HEK293 (cell line): Measurements from ENCODE around the gene RBM14.

Source experiments
- CTCF ChIA-PET: fragments of 350-600 bp; formaldehyde crosslinking; extraction: SDS; loops from one replicate; lab custom pipeline; 2021; ENCODE audit warnings: antibody characterized with exemption; lab: Yijun Ruan, JAX
- POLR2A ChIA-PET: fragments of 300-600 bp; formaldehyde crosslinking; extraction: SDS; loops from one replicate; lab custom pipeline; 2020; ENCODE audit warnings: antibody characterized with exemption, inconsistent platforms; lab: Yijun Ruan, JAX
- H3K27ac ChIP-seq: fragments of 200-500 bp; sonication (Bioruptor generic); 2 replicates; pipeline ENCODE4 v1.5.1; 2014; ENCODE audit warnings: low read depth, low read length, control low read depth, inconsistent platforms; ENCODE audit errors: extremely low read depth
- H3K36me3 ChIP-seq, 2 experiments: fragments of 200-500 bp in 1 of 2; sonication (Bioruptor generic) in 1 of 2; 1 replicate in 1 of 2; 2 replicates in 1 of 2; pipeline ENCODE4 v1.5.1; 2014 to 2017; ENCODE audit warnings: inconsistent platforms in 2 of 2, low read length in 2 of 2; ENCODE audit not compliant: control insufficient read depth in 2 of 2, insufficient read depth in 1 of 2
- H3K4me1 ChIP-seq: fragments of 200-500 bp; sonication (Bioruptor generic); 2 replicates; pipeline ENCODE4 v1.5.1; 2014; ENCODE audit warnings: mild to moderate bottlenecking, low read length, inconsistent platforms; ENCODE audit not compliant: control insufficient read depth, insufficient read depth
- H3K4me3 ChIP-seq: 2 replicates; pipeline ENCODE4 v1.5.1; 2011; ENCODE audit warnings: low read depth, mild to moderate bottlenecking, control low read depth, low read length, moderate library complexity
- H3K9me3 ChIP-seq: fragments of 200-500 bp; sonication (Bioruptor generic); 2 replicates; pipeline ENCODE4 v1.5.1; 2014; ENCODE audit warnings: low read depth, low read length, inconsistent platforms; ENCODE audit not compliant: control insufficient read depth, insufficient read depth
- BCL11B ChIP-seq: fragments of 450-650 bp; formaldehyde crosslinking; IDR thresholded peaks from 2 replicates; pipeline ENCODE4 v1.5.1; 2016; ENCODE audit warnings: low read depth, missing biosample characterization, missing genetic modification characterization
- GLIS1 ChIP-seq: fragments of 450-650 bp; formaldehyde crosslinking; IDR thresholded peaks from 2 replicates; pipeline ENCODE4 v1.5.1; 2016; ENCODE audit warnings: missing biosample characterization, missing genetic modification characterization
- PRDM1 ChIP-seq: fragments of 450-650 bp; formaldehyde crosslinking; IDR thresholded peaks from 2 replicates; pipeline ENCODE4; 2016; ENCODE audit warnings: missing biosample characterization, missing genetic modification characterization
- RBAK ChIP-seq: fragments of 450-650 bp; formaldehyde crosslinking; IDR thresholded peaks from 2 replicates; pipeline ENCODE4 v1.5.1; 2016; ENCODE audit warnings: missing biosample characterization, missing genetic modification characterization
- ZBTB17 ChIP-seq: fragments of 450-650 bp; formaldehyde crosslinking; IDR thresholded peaks from 2 replicates; pipeline ENCODE4 v1.5.1; 2016; ENCODE audit warnings: missing biosample characterization, missing genetic modification characterization
- TF ChIP-seq, protein P1 (sequence below): fragments of 450-650 bp; formaldehyde crosslinking; IDR thresholded peaks from 2 replicates; pipeline ENCODE4 v1.5.1; 2016; ENCODE audit warnings: missing biosample characterization, missing genetic modification characterization
- TF ChIP-seq, protein P2 (sequence below): fragments of 450-650 bp; formaldehyde crosslinking; IDR thresholded peaks from 2 replicates; pipeline ENCODE4 v1.5.0; 2017; ENCODE audit warnings: missing biosample characterization, missing genetic modification characterization, borderline replicate concordance
- TF ChIP-seq, protein P3 (sequence below): fragments of 450-650 bp; formaldehyde crosslinking; IDR thresholded peaks from 2 replicates; pipeline ENCODE4 v1.5.1; 2016; ENCODE audit warnings: missing biosample characterization, missing genetic modification characterization
- TF ChIP-seq, protein P4 (sequence below): fragments of 450-650 bp; formaldehyde crosslinking; IDR thresholded peaks from 2 replicates; pipeline ENCODE4 v1.5.1; 2017; ENCODE audit warnings: missing biosample characterization, missing genetic modification characterization

Gene RBM14

DNA sequence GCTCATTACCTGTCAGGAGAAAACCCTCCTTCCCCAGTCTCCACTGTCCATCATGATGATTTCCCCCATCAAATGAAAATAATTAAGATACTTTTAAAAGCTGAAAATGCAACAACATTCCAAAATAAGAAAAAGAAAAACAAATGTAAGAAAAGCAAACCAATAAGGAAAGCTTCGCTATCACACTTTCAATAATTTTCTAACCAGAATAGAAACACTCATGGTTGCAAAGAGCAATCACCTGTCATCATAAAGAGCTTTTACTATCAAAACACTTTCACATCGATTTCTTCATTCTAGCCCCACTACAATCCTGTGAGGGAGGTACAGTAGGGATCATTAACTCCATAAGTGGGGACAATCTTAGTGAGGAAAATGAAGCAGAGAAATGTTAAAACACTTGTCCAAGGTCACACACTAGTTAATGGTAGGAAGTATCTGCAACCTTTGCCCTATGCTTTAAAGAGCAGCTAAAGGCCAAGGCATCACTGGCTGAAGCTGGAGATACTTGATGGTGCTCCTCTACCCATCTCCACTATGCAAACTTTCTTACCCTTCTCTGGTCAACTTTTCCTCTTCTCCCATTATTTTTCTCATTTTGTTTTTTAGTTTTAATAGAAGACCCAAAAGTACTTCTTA lies 58.7 kb downstream of the RBM14 start:
- Histone ChIP-seq H3K27ac (no peak overlapping the region), H3K36me3 (peaks cover 0 to 33% of the 10 kb centered on the region in 2 experiments; a peak in 2 of 3 replicates), H3K4me1 (no peaks in the 10 kb centered on the region)
- POLR2A ChIA-PET, result interaction anchor here (0.6 kb wide), 1 partner anchor 12 kb away, joined by 3 read pairs; no protein-coding TSS in a partner anchor
- CTCF ChIA-PET, result interaction anchor here (0.7 to 1.3 kb wide), 2 partner anchors 20 to 159 kb away, joined by 3 to 4 read pairs; no protein-coding TSS in a partner anchor
- TF ChIP-seq, protein P1, sequence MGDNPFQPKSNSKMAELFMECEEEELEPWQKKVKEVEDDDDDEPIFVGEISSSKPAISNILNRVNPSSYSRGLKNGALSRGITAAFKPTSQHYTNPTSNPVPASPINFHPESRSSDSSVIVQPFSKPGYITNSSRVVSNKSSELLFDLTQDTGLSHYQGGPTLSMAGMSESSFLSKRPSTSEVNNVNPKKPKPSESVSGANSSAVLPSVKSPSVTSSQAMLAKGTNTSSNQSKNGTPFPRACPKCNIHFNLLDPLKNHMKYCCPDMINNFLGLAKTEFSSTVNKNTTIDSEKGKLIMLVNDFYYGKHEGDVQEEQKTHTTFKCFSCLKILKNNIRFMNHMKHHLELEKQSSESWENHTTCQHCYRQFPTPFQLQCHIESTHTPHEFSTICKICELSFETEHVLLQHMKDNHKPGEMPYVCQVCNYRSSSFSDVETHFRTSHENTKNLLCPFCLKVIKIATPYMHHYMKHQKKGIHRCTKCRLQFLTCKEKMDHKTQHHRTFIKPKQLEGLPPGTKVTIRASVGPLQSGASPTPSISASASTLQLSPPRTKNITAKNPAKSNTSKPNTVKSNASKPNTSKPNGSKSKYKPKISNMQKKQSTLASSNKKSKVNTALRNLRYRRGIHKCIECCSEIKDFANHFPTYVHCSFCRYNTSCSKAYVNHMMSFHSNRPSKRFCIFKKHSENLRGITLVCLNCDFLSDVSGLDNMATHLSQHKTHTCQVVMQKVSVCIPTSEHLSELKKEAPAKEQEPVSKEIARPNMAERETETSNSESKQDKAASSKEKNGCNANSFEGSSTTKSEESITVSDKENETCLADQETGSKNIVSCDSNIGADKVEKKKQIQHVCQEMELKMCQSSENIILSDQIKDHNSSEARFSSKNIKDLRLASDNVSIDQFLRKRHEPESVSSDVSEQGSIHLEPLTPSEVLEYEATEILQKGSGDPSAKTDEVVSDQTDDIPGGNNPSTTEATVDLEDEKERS (tag by site-specific recombination), result no peak
- peak; percentile 92 for TF ChIP-seq PRDM1 (tag by site-specific recombination)
- TF ChIP-seq, protein P2, sequence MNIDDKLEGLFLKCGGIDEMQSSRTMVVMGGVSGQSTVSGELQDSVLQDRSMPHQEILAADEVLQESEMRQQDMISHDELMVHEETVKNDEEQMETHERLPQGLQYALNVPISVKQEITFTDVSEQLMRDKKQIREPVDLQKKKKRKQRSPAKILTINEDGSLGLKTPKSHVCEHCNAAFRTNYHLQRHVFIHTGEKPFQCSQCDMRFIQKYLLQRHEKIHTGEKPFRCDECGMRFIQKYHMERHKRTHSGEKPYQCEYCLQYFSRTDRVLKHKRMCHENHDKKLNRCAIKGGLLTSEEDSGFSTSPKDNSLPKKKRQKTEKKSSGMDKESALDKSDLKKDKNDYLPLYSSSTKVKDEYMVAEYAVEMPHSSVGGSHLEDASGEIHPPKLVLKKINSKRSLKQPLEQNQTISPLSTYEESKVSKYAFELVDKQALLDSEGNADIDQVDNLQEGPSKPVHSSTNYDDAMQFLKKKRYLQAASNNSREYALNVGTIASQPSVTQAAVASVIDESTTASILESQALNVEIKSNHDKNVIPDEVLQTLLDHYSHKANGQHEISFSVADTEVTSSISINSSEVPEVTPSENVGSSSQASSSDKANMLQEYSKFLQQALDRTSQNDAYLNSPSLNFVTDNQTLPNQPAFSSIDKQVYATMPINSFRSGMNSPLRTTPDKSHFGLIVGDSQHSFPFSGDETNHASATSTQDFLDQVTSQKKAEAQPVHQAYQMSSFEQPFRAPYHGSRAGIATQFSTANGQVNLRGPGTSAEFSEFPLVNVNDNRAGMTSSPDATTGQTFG, result no peak
- peak; percentile 66 for TF ChIP-seq ZBTB17
- no peak for TF ChIP-seq RBAK (tag by site-specific recombination)
- TF ChIP-seq, protein P3, sequence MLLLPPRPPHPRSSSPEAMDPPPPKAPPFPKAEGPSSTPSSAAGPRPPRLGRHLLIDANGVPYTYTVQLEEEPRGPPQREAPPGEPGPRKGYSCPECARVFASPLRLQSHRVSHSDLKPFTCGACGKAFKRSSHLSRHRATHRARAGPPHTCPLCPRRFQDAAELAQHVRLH, result no peak
- TF ChIP-seq, protein P4, sequence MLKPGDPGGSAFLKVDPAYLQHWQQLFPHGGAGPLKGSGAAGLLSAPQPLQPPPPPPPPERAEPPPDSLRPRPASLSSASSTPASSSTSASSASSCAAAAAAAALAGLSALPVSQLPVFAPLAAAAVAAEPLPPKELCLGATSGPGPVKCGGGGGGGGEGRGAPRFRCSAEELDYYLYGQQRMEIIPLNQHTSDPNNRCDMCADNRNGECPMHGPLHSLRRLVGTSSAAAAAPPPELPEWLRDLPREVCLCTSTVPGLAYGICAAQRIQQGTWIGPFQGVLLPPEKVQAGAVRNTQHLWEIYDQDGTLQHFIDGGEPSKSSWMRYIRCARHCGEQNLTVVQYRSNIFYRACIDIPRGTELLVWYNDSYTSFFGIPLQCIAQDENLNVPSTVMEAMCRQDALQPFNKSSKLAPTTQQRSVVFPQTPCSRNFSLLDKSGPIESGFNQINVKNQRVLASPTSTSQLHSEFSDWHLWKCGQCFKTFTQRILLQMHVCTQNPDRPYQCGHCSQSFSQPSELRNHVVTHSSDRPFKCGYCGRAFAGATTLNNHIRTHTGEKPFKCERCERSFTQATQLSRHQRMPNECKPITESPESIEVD (tag by site-specific recombination), result peak; percentile 21; the same call in 1 of the 2 replicates
- no peak for TF ChIP-seq GLIS1 (tag by site-specific recombination)
- TF ChIP-seq, all 188 proteins: peak for 3
- Histone ChIP-seq H3K4me3 (no peak overlapping the region), H3K9me3 (no peaks in the 10 kb centered on the region)

DNA sequence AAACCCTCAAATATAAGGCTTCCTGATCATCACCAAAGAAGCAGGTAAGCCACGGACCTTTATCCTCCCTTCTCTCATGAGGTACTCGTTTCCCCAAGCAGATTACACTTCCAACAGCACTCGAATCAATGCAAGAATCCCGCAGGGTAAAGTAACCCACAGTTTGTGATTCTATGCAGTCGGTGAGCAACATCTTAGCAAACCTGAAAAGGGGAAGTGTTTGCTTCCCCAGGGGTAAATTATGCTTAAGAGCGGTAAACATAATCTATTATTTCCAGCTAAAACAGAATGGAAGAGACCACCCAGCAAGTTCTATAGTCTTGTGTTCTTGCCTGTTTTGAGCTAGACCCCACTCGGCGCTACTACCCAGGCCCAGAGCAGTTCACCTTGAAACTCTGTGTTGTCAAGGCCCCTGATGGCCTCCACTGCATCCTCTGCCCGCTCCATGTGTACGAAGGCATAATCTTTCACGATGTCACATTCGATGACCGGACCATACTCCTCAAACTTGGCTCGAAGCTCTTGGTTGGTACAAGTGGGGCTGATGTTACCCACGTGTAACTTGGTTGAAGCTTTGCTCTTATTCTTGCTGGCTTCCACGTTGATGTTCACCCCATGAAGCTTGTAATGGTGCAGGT lies 60.0 kb downstream of the RBM14 start:
- Histone ChIP-seq H3K36me3 (peaks cover 0 to 21% of the 10 kb centered on the region in 2 experiments; a peak in 2 of 3 replicates), H3K27ac (no peak overlapping the region), H3K4me3 (no peak overlapping the region; the same call in 1 of the 2 replicates), H3K9me3 (no peaks in the 10 kb centered on the region), H3K4me1 (no peaks in the 10 kb centered on the region)
- ChIA-PET CTCF (interaction anchor here (0.6 to 2.6 kb wide), 3 partner anchors 17 to 291 kb away, joined by 3 to 31 read pairs (median 3); no protein-coding TSS in a partner anchor), POLR2A (interaction anchor here (0.6 to 4.0 kb wide), 9 partner anchors 9 to 180 kb away, joined by 3 to 32 read pairs (median 8); partner anchors contain the start of genes CCDC87, CCS, RBM14 and RCE1)
- no peak for TF ChIP-seq BCL11B (tag by site-specific recombination)
